Parathyroid adenoma (tissue), 2 donors: ENCODE results near the gene UQCC3.

Source experiments
- H2AFZ ChIP-seq: fragments of 300-600 bp; sonication (generic); one replicate; pipeline ENCODE4 v1.7.0; 2017; ENCODE audit warnings: antibody characterized with exemption, mild to moderate bottlenecking
- H3K27ac ChIP-seq: fragments of 300-600 bp; sonication (generic); one replicate; pipeline ENCODE4 v1.7.0; 2017
- H3K27me3 ChIP-seq: fragments of 300-600 bp; sonication (generic); one replicate; pipeline ENCODE4 v1.7.0; 2017; ENCODE audit warnings: low read length; ENCODE audit not compliant: control insufficient read depth, insufficient read depth
- H3K36me3 ChIP-seq: fragments of 300-600 bp; sonication (generic); one replicate; pipeline ENCODE4 v1.7.0; 2017; ENCODE audit warnings: low read length; ENCODE audit not compliant: control insufficient read depth, insufficient read depth
- H3K4me1 ChIP-seq: fragments of 300-600 bp; sonication (generic); one replicate; pipeline ENCODE4 v1.7.0; 2017; ENCODE audit warnings: control low read depth
- H3K4me2 ChIP-seq: fragments of 300-600 bp; sonication (generic); one replicate; pipeline ENCODE4 v1.7.0; 2017; ENCODE audit warnings: low read length
- H3K4me3 ChIP-seq: fragments of 300-600 bp; sonication (generic); one replicate; pipeline ENCODE4 v1.7.0; 2017; ENCODE audit warnings: low read depth, low read length
- H3K79me2 ChIP-seq: fragments of 300-600 bp; sonication (generic); one replicate; pipeline ENCODE4 v1.7.0; 2017; ENCODE audit warnings: control low read depth
- H3K9ac ChIP-seq: fragments of 300-600 bp; sonication (generic); one replicate; pipeline ENCODE4 v1.7.0; 2017; ENCODE audit warnings: mild to moderate bottlenecking
- H3K9me3 ChIP-seq: fragments of 300-600 bp; sonication (generic); one replicate; pipeline ENCODE4 v1.7.0; 2017; ENCODE audit warnings: low read length; ENCODE audit not compliant: control insufficient read depth
- TF ChIP-seq, protein P1 (sequence below): fragments of 300-600 bp; sonication (generic); IDR thresholded peaks from one replicate; pipeline ENCODE4 v1.7.0; 2017; ENCODE audit warnings: antibody characterized with exemption, mild to moderate bottlenecking
- donor health status: primary hyperparathyroidism.

The UQCC3 gene

DNA sequence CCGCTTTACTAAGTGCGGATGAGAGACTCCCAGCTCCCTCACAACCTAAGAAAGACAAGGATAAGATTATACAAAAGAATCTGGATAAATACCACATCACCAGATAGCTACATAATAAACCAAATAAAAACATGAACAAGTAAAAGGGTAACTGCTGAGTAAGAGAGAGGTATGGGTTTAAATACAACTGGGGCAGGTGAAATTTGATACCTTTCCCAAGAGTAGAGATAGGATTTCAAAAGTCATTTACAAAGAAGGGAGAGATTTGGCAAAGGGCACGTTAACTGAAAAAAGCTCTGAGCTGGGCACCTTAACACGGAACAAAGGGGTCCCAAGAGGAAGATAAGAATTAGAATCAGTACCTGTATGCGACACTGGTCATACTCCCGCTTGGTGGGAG lies 5.7 kb downstream of the UQCC3 start:
- peak overlapping the region; percentile 33 for H3K4me3 ChIP-seq

DNA sequence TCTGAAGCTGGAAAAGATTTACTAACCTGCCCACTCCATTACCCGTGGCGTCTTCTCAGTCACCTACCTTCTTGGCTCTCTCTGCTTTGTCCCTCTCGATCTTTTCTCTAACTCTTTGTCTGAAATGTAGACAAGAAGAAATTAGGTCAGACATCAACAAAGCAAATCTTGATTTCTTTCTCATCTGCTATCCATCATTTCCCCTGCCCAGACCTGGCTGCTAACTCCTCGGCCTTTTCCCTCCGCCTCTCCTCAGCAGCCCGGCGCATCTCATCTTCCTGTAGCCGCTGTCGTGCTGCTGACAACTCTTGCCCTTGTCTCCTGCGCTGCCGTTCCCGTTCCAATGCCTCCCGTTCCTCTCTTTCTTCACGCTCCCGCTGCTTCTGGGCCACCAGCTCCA lies 6.2 kb downstream of the UQCC3 start:
- Histone ChIP-seq H3K36me3 (no peaks in the 10 kb centered on the region), H3K27ac (no peak overlapping the region), H3K9ac (no peak overlapping the region), H3K9me3 (no peaks in the 10 kb centered on the region), H3K4me1 (peaks cover 3% of the 10 kb centered on the region), H3K79me2 (no peaks in the 10 kb centered on the region), H3K4me3 (peak overlapping the region; percentile 33), H3K27me3 (no peaks in the 10 kb centered on the region), H3K4me2 (peak overlapping the region; percentile 77), H2AFZ (no peak overlapping the region)
- TF ChIP-seq, protein P1, sequence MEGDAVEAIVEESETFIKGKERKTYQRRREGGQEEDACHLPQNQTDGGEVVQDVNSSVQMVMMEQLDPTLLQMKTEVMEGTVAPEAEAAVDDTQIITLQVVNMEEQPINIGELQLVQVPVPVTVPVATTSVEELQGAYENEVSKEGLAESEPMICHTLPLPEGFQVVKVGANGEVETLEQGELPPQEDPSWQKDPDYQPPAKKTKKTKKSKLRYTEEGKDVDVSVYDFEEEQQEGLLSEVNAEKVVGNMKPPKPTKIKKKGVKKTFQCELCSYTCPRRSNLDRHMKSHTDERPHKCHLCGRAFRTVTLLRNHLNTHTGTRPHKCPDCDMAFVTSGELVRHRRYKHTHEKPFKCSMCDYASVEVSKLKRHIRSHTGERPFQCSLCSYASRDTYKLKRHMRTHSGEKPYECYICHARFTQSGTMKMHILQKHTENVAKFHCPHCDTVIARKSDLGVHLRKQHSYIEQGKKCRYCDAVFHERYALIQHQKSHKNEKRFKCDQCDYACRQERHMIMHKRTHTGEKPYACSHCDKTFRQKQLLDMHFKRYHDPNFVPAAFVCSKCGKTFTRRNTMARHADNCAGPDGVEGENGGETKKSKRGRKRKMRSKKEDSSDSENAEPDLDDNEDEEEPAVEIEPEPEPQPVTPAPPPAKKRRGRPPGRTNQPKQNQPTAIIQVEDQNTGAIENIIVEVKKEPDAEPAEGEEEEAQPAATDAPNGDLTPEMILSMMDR, result no peak

More for the DNA sequence above, 5.7 kb downstream of the UQCC3 start:
- peak overlapping the region; percentile 77 for H3K4me2 ChIP-seq
- no peak overlapping the region for H3K27ac ChIP-seq
- H3K27me3 ChIP-seq, result no peaks in the 10 kb centered on the region
- H3K79me2 ChIP-seq, result no peaks in the 10 kb centered on the region
- H3K4me1 ChIP-seq, result peaks cover 3% of the 10 kb centered on the region
- H3K9me3 ChIP-seq, result no peaks in the 10 kb centered on the region
- no peaks in the 10 kb centered on the region for H3K36me3 ChIP-seq
- TF ChIP-seq, protein P1, result no peak
- H2AFZ ChIP-seq, result no peak overlapping the region
- no peak overlapping the region for H3K9ac ChIP-seq

DNA sequence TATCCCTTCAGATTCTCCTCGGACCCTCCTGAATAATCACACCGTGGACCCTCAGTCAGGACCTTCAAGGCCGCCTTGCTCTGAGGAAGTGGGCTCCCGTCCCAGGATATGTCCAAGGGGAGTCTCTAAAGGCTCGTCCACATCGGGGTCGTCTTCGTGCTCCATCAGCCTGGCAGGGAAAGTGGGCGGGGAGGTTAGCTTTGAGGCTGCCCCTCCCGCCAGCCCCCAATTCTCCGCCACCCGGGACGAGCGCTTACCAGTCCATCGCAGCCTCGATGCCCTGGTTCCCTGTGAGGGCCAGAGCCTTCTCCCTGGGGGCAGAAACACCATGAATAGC lies 6.9 kb downstream of the UQCC3 start:
- Histone ChIP-seq H2AFZ (peak overlapping the region; percentile 93), H3K9ac (peak overlapping the region; percentile 67), H3K9me3 (no peaks in the 10 kb centered on the region), H3K27ac (peak overlapping the region; percentile 85), H3K4me3 (peak overlapping the region; percentile 91), H3K36me3 (no peaks in the 10 kb centered on the region), H3K27me3 (no peaks in the 10 kb centered on the region), H3K4me2 (peak overlapping the region; percentile 77), H3K79me2 (no peaks in the 10 kb centered on the region), H3K4me1 (peaks cover 3% of the 10 kb centered on the region)
- TF ChIP-seq, protein P1, result no peak

DNA sequence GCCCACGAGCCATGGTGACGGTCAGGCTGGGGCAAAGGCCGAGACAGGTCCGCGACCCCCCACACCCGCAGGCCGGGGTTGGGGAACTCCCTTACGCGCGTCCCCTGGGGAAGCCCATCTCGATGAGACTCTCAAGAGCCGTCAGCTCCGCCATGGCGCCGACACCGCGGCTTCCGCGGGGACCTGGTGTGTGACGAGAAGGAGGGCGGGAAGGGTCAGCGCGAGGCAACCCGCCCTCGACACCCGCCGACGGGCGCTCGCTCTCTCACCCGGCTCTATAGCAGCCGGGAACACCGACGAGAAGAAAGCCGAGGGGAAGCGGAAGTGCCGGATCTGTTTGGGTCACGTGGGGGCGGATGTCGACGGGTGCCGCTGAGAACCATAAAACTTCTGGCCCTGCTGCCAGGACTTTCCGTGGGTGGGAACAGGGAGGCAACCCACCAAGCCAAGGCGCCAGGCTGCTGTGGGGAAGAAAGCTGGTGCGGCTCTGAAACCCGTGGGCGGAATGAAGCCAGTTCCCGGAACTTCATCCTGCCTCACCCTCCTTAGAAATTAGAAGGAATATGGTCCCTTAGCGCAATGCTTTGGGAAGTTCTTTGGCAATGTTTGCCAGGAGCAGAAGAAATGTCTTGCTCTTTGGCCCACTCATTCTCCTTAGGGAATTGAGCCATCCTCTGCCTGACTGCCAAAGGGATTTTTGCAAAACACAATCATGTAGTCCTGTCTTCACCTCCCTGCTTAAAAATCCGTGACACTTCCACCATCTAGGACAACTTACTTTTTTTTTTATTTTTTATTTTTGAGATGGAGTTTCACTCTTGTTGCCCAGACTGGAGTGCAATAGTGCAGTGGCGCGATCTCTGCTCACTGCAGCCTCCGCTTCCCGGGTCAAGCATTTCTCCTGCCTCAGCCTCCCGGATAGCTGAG lies 7.6 kb downstream of the UQCC3 start, which contains the start of gene UBXN1:
Gene UBXN1, minus strand, starts transcription at position 304 of the 927 bp plus-strand sequence. Its CDS starts 150 bp downstream, at position 154.
- Histone ChIP-seq H3K4me2 (peak within 1 kb of the TSS; percentile 77), H3K4me3 (peak within 1 kb of the TSS; percentile 91), H3K9ac (peak within 1 kb of the TSS; percentile 67), H3K27me3 (no peaks in the 10 kb centered on the region), H3K36me3 (no peaks in the 10 kb centered on the region), H2AFZ (peak within 1 kb of the TSS; percentile 93), H3K9me3 (no peaks in the 10 kb centered on the region), H3K4me1 (peaks cover 3% of the 10 kb centered on the region), H3K79me2 (no peaks in the 10 kb centered on the region), H3K27ac (peak within 1 kb of the TSS; percentile 85)
- TF ChIP-seq, protein P1, result no peak
